ENCODE results near the gene HIPK2.

- TF ChIP-seq, protein P1, sequence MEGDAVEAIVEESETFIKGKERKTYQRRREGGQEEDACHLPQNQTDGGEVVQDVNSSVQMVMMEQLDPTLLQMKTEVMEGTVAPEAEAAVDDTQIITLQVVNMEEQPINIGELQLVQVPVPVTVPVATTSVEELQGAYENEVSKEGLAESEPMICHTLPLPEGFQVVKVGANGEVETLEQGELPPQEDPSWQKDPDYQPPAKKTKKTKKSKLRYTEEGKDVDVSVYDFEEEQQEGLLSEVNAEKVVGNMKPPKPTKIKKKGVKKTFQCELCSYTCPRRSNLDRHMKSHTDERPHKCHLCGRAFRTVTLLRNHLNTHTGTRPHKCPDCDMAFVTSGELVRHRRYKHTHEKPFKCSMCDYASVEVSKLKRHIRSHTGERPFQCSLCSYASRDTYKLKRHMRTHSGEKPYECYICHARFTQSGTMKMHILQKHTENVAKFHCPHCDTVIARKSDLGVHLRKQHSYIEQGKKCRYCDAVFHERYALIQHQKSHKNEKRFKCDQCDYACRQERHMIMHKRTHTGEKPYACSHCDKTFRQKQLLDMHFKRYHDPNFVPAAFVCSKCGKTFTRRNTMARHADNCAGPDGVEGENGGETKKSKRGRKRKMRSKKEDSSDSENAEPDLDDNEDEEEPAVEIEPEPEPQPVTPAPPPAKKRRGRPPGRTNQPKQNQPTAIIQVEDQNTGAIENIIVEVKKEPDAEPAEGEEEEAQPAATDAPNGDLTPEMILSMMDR (IDR thresholded peaks at IDR 0.05; ENCODE audit: borderline replicate concordance, extremely low read depth, low read length, poor library complexity, severe bottlenecking): no peak
- no peak for TF ChIP-seq EZH2 (IDR thresholded peaks at IDR 0.05; ENCODE audit: borderline replicate concordance, low read depth, low read length, severe bottlenecking)
Observed at GRCh38 chr7:139603282-139603681, 174.5 kb downstream of the HIPK2 start.

Measured in DND-41 (cell line).